Measurements from ENCODE around the gene RAVER2. TPM values are rescaled to one million over a fixed set of nuclear protein-coding genes. Genes with fewer than 3 reads are reported as not detected.

RAVER2 gene
- total RNA-seq, 1 experiment from 2014 or later = 12.4 TPM

GRCh38 chr1:64877151-64877550, 132.3 kb downstream of the RAVER2 start:
- DNase-seq (ENCODE audit: low read depth) = no peak

GRCh38 chr1:64877598-64877997, 132.7 kb downstream of the RAVER2 start:
- DNase-seq (ENCODE audit: low read depth) = no peak

GRCh38 chr1:64878090-64878489, 133.2 kb downstream of the RAVER2 start:
- DNase-seq (ENCODE audit: low read depth) = no peak

- DNase-seq (ENCODE audit: low read depth) = no peak
Observed at GRCh38 chr1:64878931-64879611, 134.2 kb downstream of the RAVER2 start.

- DNase-seq (ENCODE audit: low read depth) = no peak
Observed at GRCh38 chr1:64880449-64880848, 135.6 kb downstream of the RAVER2 start.

- DNase-seq (ENCODE audit: low read depth) = peak; percentile 48
Observed at GRCh38 chr1:64881281-64881680, 136.4 kb downstream of the RAVER2 start.

Other genes starting within 250 kb of the RAVER2 start
- gene JAK1, start 221.5 kb downstream of the RAVER2 start, total RNA-seq (2014; rRNA removed; shearing (Covaris generic)) = 50.0 and 55.3 TPM in 2 replicates

Data from HT1080 (cell line).